HL-60 (cell line): ENCODE results near the gene SNAI3.

Experiments used
- DNase-seq, 2 experiments: peaks; one replicate each; pipeline ENCODE4 v3.0.0-alpha.2; 2010 to 2020; ENCODE audit warnings: low read depth in 1 of 2, low spot score in 1 of 2
- H3K27ac ChIP-seq: fragments of 250-450 bp; sonication (Bioruptor Pico); replicated peaks from 2 replicates; pipeline ENCODE4 v1.5.1; 2020; ENCODE audit warnings: mild to moderate bottlenecking, moderate library complexity
- H3K27me3 ChIP-seq: fragments of 250-450 bp; sonication (Bioruptor Pico); 2 replicates; pipeline ENCODE4 v1.5.1; 2021; ENCODE audit warnings: mild to moderate bottlenecking, moderate library complexity; ENCODE audit not compliant: insufficient read depth, poor library complexity, severe bottlenecking
- H3K4me3 ChIP-seq: replicated peaks from 2 replicates; pipeline ENCODE4 v1.5.1; 2011; ENCODE audit warnings: mild to moderate bottlenecking, control low read depth, low read length; ENCODE audit not compliant: insufficient read depth
- CTCF ChIP-seq: IDR thresholded peaks from one replicate; pipeline ENCODE4 v1.5.1; 2011; ENCODE audit warnings: low read length, control low read depth, inconsistent platforms; ENCODE audit not compliant: insufficient read depth
- GABPA ChIP-seq: IDR thresholded peaks from 2 replicates; pipeline ENCODE4 v1.6.1; 2012; ENCODE audit warnings: low read depth
- POLR2AphosphoS5 ChIP-seq: IDR thresholded peaks from 2 replicates; pipeline ENCODE4 v1.6.1; 2012; ENCODE audit warnings: low read depth
- REST ChIP-seq: IDR thresholded peaks from 2 replicates; pipeline ENCODE4 v1.6.1; 2012; ENCODE audit warnings: low read depth; ENCODE audit not compliant: insufficient replicate concordance
- SPI1 ChIP-seq: IDR thresholded peaks from 2 replicates; pipeline ENCODE4 v1.6.1; 2012; ENCODE audit warnings: low read depth, mild to moderate bottlenecking, borderline replicate concordance

The SNAI3 gene

GRCh38 chr16:88716601-88717001 lies 30.3 kb upstream of the SNAI3 start:
- H3K27me3 ChIP-seq, result no peaks in the 10 kb centered on the region
- DNase-seq, result no peak
- no peak overlapping the region for H3K27ac ChIP-seq
- H3K4me3 ChIP-seq, result no peak overlapping the region
- TF ChIP-seq GABPA (no peak), CTCF (no peak), POLR2AphosphoS5 (no peak), REST (no peak), SPI1 (no peak)

DNA sequence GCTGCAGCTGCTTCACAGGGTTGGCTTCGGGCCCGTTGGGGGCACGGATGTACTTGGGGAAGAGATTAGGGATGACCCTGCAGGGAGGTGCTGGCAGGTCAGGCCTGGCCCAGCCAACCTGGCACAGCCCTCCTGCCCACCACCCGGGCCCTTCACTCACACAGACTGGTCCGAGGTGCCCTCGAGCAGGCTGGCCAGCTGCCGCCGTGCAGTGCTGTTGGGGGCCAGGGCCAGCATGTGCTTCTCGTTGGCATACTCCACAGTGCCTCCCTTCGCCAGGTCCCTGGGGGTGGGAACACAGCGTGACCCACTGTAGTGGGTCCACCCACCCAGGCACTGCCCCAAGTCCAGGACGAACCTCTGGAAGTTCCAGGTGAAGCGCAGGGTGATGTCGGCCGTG lies 29.9 kb upstream of the SNAI3 start:
- no peak overlapping the region for H3K4me3 ChIP-seq
- no peak for DNase-seq
- no peak overlapping the region for H3K27ac ChIP-seq
- no peaks in the 10 kb centered on the region for H3K27me3 ChIP-seq
- no peak for TF ChIP-seq POLR2AphosphoS5
- no peak for TF ChIP-seq CTCF
- no peak for TF ChIP-seq REST
- TF ChIP-seq SPI1, result no peak
- TF ChIP-seq GABPA, result no peak

GRCh38 chr16:88715312-88716190 lies 29.2 kb upstream of the SNAI3 start:
- no peak for DNase-seq
- Histone ChIP-seq H3K27ac (no peak overlapping the region), H3K27me3 (no peaks in the 10 kb centered on the region), H3K4me3 (no peak overlapping the region)
- TF ChIP-seq CTCF, result no peak
- no peak for TF ChIP-seq POLR2AphosphoS5
- TF ChIP-seq REST, result no peak
- no peak for TF ChIP-seq SPI1
- TF ChIP-seq GABPA, result no peak
